ENCODE results near the gene INMT.

The INMT gene

DNA sequence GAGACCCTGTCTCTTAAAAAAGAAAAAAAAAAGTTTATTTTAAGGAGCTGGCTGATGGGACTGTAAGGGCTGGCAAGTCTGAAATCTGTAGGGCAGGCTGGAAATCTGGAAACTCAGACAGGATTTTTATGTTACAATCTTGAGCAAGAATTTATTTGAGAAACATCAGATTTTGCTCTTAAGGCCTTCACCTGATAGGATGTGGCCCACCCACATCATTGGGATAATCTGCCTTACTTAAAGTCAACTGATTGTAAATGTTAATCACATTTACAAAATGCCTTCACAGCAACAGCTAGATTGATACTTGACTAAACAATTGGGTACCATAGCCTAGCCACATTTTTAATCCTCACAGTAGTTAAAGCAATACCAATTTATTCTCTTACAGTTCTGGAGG, 30.8 kb downstream of the INMT start:
- no peaks in the 10 kb centered on the region for H3K79me2 ChIP-seq (ENCODE audit: insufficient read depth, low read length)
- H3K9ac ChIP-seq (ENCODE audit: low read length), result no peak overlapping the region
- H3K9me2 ChIP-seq (ENCODE audit: low read depth, low read length), result no peaks in the 10 kb centered on the region
- H4K20me1 ChIP-seq (ENCODE audit: insufficient read depth, low read length), result no peaks in the 10 kb centered on the region
- H3F3A ChIP-seq (ENCODE audit: insufficient read depth, low read length), result no peaks in the 10 kb centered on the region
- H3K27ac ChIP-seq (ENCODE audit: low read depth, low read length, poor library complexity, severe bottlenecking), result no peak overlapping the region
- H3K4me3 ChIP-seq (ENCODE audit: low read depth, low read length, poor library complexity, severe bottlenecking), result no peak overlapping the region
- H3K9me3 ChIP-seq (ENCODE audit: low read length), result no peaks in the 10 kb centered on the region
- no peaks in the 10 kb centered on the region for H3K4me1 ChIP-seq (ENCODE audit: insufficient read depth, low read length, severe bottlenecking)
- H3K36me3 ChIP-seq (ENCODE audit: insufficient read depth, low read length), result peaks cover 10% of the 10 kb centered on the region; the same call in 1 of the 2 replicates
- H3K27me3 ChIP-seq (ENCODE audit: insufficient read depth, low read length), result no peaks in the 10 kb centered on the region
- no peak overlapping the region for H3K4me2 ChIP-seq (ENCODE audit: low read length)
- no peak overlapping the region for H2AFZ ChIP-seq (ENCODE audit: low read length)
- TF ChIP-seq EZH2 (IDR thresholded peaks at IDR 0.05; ENCODE audit: borderline replicate concordance, low read length) (no peak), CTCF (IDR thresholded peaks at IDR 0.05; ENCODE audit: low read length) (no peak)

GRCh38 chr7:30785786-30786185, 33.9 kb downstream of the INMT start:
- H2AFZ ChIP-seq (ENCODE audit: low read length), result no peak overlapping the region
- H3K9ac ChIP-seq (ENCODE audit: low read length), result no peak overlapping the region
- H3K27ac ChIP-seq (ENCODE audit: low read depth, low read length, poor library complexity, severe bottlenecking), result no peak overlapping the region
- no peaks in the 10 kb centered on the region for H3F3A ChIP-seq (ENCODE audit: insufficient read depth, low read length)
- H3K4me2 ChIP-seq (ENCODE audit: low read length), result no peak overlapping the region
- no peak overlapping the region for H3K4me3 ChIP-seq (ENCODE audit: low read depth, low read length, poor library complexity, severe bottlenecking)
- no peaks in the 10 kb centered on the region for H4K20me1 ChIP-seq (ENCODE audit: insufficient read depth, low read length)
- H3K27me3 ChIP-seq (ENCODE audit: insufficient read depth, low read length), result no peaks in the 10 kb centered on the region
- TF ChIP-seq CTCF (IDR thresholded peaks at IDR 0.05; ENCODE audit: low read length) (no peak), EZH2 (IDR thresholded peaks at IDR 0.05; ENCODE audit: borderline replicate concordance, low read length) (no peak)
- 0 out of 2 replicates have a peak, but pooled peaks cover 10% of the 10 kb centered on the region for H3K36me3 ChIP-seq (ENCODE audit: insufficient read depth, low read length)
- no peaks in the 10 kb centered on the region for H3K9me2 ChIP-seq (ENCODE audit: low read depth, low read length)
- H3K79me2 ChIP-seq (ENCODE audit: insufficient read depth, low read length), result no peaks in the 10 kb centered on the region
- no peaks in the 10 kb centered on the region for H3K4me1 ChIP-seq (ENCODE audit: insufficient read depth, low read length, severe bottlenecking)
- no peaks in the 10 kb centered on the region for H3K9me3 ChIP-seq (ENCODE audit: low read length)

DNA sequence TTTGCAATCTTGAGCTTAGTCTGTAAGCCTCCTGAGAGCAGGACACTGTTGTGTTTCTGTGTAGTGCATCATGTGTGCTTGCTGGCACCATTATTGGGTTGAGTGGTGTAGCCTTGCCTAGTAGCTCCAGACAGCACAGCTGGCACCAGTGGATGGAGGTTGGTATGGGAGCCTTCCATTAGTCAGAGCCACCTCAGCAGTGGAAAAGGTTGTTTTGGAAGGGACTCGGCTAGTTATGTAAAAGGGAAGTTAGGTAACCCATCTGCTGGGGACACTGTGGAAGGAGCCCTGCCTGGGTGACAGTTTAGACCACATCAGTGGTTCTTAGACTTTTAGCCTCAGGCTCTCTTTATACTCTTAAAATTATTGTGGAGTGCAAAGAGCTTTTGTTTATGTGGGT, 35.6 kb downstream of the INMT start:
- no peaks in the 10 kb centered on the region for H3K79me2 ChIP-seq (ENCODE audit: insufficient read depth, low read length)
- H3K27me3 ChIP-seq (ENCODE audit: insufficient read depth, low read length), result no peaks in the 10 kb centered on the region
- H3K9me2 ChIP-seq (ENCODE audit: low read depth, low read length), result no peaks in the 10 kb centered on the region
- no peak overlapping the region for H3K4me3 ChIP-seq (ENCODE audit: low read depth, low read length, poor library complexity, severe bottlenecking)
- no peak overlapping the region for H3K4me2 ChIP-seq (ENCODE audit: low read length)
- H3K4me1 ChIP-seq (ENCODE audit: insufficient read depth, low read length, severe bottlenecking), result no peaks in the 10 kb centered on the region
- H3K36me3 ChIP-seq (ENCODE audit: insufficient read depth, low read length), result 0 out of 2 replicates have a peak, but pooled peaks cover 5% of the 10 kb centered on the region
- H3K9me3 ChIP-seq (ENCODE audit: low read length), result no peaks in the 10 kb centered on the region
- H3K9ac ChIP-seq (ENCODE audit: low read length), result no peak overlapping the region
- TF ChIP-seq CTCF (IDR thresholded peaks at IDR 0.05; ENCODE audit: low read length) (no peak), EZH2 (IDR thresholded peaks at IDR 0.05; ENCODE audit: borderline replicate concordance, low read length) (no peak)
- H4K20me1 ChIP-seq (ENCODE audit: insufficient read depth, low read length), result no peaks in the 10 kb centered on the region
- H3K27ac ChIP-seq (ENCODE audit: low read depth, low read length, poor library complexity, severe bottlenecking), result no peak overlapping the region
- H2AFZ ChIP-seq (ENCODE audit: low read length), result no peak overlapping the region
- H3F3A ChIP-seq (ENCODE audit: insufficient read depth, low read length), result no peaks in the 10 kb centered on the region

All from OCI-LY1 (cell line).